LHCN-M2 (cell line): ENCODE results near the gene TNS1. TPM values are rescaled to one million over a fixed set of nuclear protein-coding genes. Genes with fewer than 3 reads are reported as not detected.
A peak's percentile ranks its signal among the peaks of the same experiment; 100 is the strongest.

Source experiments
- DNase-seq: peaks from one replicate; pipeline ENCODE4 v3.0.0-alpha.2; 2012; ENCODE audit warnings: low read depth
- total RNA-seq: library from RNA; depleted of rRNA; stranded (reverse); fragments of >200 nt; gene quantifications from 2 replicates; pipeline ENCODE4 v1.2.3, GENCODE V29; 2014

TNS1 gene
- total RNA-seq, 1 experiment from 2014 or later, result 53.4 TPM

DNA sequence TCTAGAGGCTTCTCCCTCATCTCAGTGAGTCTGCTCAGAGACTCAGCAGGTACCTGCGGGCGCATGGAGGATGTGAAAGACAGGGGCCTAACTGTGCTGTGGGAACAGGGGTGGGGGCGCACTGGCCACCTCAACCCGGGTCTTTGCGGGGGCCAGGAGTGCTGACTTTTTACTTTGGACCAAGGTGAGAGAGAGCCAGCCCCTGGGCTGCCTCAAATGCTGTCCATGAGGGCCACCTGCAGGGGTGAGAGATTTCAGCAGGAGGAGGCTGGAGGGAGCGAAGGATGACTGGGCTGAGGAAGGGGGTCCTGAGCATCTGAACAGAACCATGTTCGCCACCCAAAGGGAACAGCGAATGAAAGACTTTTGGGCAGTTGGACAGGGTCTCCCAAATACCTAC lies 129.4 kb downstream of the TNS1 start:
- no peak for DNase-seq

- no peak for DNase-seq
Observed at GRCh38 chr2:217872319-217872718, 130.5 kb downstream of the TNS1 start.

DNA sequence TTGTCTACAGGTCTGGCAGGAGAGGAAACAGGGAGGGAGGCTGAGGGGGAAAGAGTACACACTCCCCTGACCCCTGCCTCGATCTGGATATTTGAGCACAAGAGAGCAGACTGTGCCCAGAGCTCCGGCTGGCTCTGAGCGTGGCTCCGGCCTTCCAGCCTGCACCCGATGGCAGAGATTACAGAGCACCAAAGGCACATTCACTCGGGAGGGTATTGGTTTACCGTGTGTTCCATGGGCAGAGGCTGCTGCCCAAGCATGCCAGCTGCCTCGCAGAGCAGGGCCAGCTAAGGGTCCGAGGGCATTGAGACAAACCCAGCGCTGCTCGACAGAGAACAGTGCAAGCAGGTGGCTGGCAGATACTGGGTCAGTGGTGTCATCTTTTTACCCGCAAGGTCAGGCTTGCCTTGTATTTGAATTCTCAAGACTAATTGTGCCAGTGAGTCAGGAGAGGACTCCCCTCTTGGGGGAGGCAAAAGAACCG lies 132.2 kb downstream of the TNS1 start:
- DNase-seq, result no peak

DNA sequence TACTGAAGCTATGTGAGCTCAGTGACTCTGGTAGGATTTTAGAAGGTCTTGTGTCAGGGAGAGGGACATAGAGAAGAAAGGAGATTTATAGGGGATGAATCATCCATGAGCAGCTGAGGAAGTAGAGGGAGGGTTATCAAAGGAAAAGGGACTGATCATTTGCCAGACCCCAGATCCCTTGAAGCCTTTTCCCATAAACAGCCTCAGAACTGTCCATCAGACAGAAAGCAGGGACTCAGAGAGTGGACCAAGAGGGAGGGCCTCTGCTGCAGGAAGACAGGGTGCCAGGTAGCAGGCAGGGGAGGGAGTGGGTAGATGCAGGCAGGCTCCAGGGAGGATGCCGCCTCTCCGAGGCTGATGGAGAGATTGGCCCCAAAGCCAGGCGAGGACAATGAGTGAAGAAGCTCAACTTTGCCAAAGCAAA lies 133.9 kb downstream of the TNS1 start:
- peak; percentile 64 for DNase-seq

GRCh38 chr2:217868265-217868892 lies 134.4 kb downstream of the TNS1 start:
- no peak for DNase-seq

- no peak for DNase-seq
Observed at GRCh38 chr2:217866457-217866856, 136.3 kb downstream of the TNS1 start.

DNA sequence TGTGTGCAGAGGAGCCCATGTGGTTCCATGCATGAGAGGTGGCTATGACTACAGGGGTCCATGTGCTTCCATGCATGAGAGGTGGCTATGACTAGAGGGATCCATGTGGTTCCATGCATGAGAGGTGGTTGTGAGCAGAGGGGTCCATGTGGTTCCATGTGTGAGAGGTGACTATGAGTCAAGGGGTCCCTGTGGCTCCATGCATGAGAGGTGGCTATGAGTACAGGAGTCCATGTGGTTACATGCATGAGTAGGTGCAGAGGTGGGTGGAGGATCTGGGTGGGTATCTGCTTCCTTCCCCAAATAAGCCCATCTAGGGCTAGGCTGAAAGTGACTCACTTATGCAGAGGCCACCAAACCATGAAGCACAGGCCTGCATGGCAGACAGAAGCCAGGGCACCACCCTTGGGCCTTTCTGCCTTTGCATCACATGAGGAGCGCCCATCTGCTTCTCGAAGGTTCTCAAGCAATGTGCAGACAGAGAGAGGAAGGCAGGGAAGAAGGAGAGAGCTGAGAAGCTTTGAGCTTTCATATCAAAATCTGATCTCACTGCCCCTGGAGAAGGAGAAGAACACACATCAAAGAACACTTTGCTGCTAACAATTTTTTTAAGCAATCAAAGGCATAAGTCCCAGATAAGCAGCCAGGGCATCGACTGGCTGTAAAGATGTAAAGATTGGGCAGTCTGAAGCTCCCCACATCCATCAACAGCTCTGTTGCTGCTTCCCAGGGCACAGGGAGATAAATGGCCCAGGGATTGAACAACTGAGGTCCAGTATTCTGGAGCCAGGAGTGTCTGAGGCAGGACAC lies 137.6 kb downstream of the TNS1 start:
- DNase-seq, result no peak

DNA sequence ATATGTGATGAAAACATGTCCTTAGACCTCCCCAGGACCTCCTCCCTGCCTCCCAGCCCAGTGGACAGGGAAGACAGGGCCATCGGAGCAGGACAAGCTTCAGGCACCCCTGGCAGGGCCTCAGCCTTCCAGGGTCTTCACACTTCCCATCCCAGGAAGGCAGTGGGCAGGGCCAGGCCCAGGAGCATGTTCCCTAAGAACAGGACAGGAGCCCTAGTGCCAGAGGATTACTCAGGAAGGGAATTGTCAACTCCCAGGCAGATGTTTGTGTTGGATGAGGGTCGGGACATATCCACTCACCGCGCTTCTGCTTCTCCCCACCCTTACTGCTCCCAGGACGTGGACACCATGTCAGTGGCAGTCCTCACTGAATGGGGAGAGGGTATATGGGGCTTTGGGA lies 138.9 kb downstream of the TNS1 start:
- DNase-seq, result no peak

GRCh38 chr2:217861334-217861877 lies 141.4 kb downstream of the TNS1 start:
- no peak for DNase-seq

GRCh38 chr2:217859926-217860325 lies 142.9 kb downstream of the TNS1 start:
- DNase-seq, result no peak

DNA sequence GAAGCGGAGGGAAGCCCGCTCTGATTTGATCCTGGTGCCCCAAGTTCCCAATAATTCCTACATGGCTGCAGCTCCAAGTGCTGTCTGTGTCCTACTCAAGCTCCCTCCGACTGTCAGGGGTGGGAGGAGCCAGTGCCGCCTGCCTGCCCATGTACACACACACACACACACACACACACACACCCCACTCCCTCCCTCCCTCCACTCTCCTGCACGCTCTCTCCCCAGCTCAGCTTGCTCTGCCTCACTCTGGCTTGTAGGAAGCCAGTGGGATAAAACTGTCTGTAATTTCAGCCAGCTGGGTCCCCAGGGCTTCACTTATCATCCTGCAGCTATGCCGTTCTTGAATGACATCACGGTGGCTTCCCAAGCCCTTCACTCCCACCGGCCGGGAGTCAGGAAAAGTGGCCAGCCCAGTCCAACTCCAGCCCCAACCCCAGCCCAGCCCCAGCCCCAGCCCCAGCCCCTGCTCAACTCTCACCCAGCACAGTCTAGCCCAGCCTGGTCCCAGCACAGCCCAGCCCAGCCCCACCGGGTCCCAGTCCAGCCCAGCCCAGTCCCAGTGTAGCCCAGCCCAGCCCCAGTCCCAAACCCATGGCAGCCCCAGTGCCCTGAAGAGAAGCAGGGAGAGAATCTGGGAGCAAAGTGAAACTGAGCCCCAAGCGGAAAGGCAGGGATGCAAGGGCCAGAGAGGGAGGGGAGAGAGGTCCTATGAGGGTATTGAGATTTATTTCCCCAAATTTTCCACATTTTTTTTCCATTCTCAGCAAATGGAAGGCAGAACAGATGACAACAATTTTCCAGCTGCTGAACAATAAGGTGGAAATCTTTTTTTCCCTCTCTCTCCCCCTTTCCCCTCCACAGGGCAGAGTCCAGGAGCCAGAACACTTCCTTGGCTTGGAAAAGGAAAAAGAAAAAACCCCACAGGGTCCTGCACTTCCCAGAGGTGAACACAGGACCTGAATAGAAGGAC lies 144.0 kb downstream of the TNS1 start:
- peak; percentile 97 for DNase-seq

GRCh38 chr2:217857624-217858506 lies 144.9 kb downstream of the TNS1 start:
- DNase-seq, result no peak

GRCh38 chr2:217856871-217857270 lies 145.9 kb downstream of the TNS1 start:
- no peak for DNase-seq

DNA sequence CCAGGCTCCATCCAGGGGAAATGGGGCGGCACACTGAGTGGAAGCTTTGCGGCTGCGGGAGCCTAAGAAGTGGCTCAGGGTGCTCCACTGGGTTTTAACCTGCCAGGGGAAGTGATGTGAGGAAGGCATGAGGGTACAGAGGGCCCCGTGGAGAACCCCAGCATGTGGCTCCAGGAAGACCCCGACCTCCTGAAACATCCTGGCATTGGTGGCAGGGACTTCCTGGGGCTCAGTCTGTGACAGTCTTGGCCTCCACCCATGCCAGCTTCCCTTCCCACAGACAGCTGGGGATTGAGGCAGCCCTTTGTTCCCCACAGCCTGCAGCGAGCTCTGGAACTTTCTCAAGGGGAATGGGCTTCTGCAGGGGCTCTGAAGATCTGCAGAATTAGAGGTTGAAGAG lies 146.6 kb downstream of the TNS1 start:
- DNase-seq, result no peak

DNA sequence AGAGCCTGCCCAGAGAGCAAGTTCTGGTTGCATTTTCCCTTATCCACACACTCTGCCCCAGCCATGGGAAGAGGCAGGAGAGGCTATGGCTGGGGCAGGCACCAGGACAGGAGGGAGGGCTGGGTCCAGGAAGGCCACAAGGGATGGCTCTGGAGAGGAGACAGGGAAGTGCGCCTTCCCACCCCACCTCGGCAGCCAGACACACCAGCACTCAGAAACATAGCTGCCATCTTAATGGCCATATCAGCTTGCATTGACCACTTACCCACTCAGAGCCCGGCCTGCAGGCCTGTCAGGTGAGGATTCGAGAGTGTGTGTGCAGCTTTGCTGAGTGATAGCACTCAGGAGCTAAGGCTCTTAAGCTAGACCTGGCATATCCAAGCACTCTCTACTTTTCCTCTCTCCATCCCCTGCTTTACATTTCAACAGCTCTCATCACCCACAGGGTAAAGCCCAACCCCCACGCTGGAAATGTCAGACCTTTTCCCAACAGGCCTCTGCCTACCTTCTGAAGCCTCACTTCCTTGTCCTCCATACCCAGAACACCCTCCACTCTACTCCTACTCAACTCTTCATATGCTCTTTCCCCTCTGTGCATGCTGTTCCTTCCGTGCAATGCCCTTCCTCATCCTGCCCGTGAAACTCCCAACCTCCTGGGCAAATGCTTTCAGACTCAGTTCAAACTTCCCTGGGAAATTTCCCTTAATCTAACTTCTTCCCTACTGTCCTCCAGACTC lies 147.9 kb downstream of the TNS1 start:
- DNase-seq, result no peak

DNA sequence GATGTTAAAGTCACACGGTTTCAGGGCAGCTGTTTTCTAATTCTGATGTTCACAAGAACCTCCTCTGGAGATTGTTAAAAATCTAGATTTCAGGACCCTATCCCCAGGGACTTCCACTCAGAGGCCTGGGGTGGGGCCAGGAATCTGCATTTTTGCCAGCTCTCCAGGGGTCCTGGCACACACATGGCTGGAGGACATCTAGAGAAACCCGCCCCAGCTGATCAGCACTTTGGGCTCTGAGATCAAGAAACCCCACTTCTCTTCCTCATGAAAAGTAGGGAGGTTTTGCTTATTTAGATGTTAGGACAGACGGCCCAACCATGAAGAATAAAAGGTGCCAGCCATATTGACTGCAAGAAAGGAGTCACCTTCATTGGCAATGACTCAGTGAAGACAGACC lies 148.8 kb downstream of the TNS1 start:
- DNase-seq, result no peak

DNA sequence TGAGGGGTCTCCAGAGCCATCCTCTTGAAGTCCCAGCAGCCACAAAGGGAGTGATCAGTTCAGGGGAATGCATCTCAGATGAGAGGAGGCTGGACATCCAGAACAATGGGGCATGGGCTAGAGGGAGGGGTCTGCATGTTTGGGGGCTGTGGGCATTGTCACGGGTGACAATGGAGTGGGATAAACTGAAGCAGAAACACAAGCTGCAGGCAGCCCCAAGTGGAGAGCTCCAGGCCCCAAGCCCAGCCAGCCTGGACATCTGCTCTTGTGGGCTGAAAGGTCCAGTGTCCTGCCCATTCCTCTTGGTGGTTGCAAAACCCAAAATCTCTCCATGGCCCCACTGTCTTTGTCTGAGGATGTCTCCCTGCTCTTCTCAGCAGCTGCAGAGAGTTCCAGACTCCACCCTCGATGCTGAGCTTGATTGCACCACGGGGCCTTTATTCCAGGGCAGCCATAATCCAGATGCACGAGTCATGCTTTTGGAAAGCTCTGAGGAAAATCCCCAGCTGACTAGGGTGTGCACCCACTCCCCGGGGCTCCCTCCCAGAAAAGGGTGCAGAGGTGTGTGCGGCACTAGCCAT lies 149.4 kb downstream of the TNS1 start:
- DNase-seq, result peak; percentile 87

- DNase-seq, result no peak
Observed at GRCh38 chr2:217852555-217853211, 150.1 kb downstream of the TNS1 start.
